Stomach (tissue), 4 donors: ENCODE results near the gene EIF3B.

Experiments used
- POLR2A ChIP-seq, 4 donors: fragments of 450-650 bp; IDR thresholded peaks; one replicate each; pipeline ENCODE4 v1.6.1; 2016; ENCODE audit warnings: antibody characterized with exemption in 4 of 4, control low read depth in 2 of 4, mild to moderate bottlenecking in 1 of 4, moderate library complexity in 1 of 4
- POLR2AphosphoS5 ChIP-seq, 3 donors: sonication (generic); formaldehyde crosslinking; IDR thresholded peaks; one replicate each; pipeline ENCODE4 v1.6.1; 2016; ENCODE audit warnings: antibody characterized with exemption in 3 of 3
- TF ChIP-seq, protein P1 (sequence below), 7 experiments: fragments of 450-650 bp in 4 of 7; fragments of 200-600 bp in 3 of 7; sonication (generic) in 3 of 7; IDR thresholded peaks; one replicate each; pipeline ENCODE4 v1.5.1; 2016 to 2019; ENCODE audit warnings: antibody characterized with exemption in 7 of 7, control low read depth in 2 of 7, mild to moderate bottlenecking in 1 of 7

GRCh38 chr7:2399848-2400587, 45.4 kb downstream of the EIF3B start:
- TF ChIP-seq, protein P1, sequence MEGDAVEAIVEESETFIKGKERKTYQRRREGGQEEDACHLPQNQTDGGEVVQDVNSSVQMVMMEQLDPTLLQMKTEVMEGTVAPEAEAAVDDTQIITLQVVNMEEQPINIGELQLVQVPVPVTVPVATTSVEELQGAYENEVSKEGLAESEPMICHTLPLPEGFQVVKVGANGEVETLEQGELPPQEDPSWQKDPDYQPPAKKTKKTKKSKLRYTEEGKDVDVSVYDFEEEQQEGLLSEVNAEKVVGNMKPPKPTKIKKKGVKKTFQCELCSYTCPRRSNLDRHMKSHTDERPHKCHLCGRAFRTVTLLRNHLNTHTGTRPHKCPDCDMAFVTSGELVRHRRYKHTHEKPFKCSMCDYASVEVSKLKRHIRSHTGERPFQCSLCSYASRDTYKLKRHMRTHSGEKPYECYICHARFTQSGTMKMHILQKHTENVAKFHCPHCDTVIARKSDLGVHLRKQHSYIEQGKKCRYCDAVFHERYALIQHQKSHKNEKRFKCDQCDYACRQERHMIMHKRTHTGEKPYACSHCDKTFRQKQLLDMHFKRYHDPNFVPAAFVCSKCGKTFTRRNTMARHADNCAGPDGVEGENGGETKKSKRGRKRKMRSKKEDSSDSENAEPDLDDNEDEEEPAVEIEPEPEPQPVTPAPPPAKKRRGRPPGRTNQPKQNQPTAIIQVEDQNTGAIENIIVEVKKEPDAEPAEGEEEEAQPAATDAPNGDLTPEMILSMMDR (IDR thresholded peaks at IDR 0.05) = no peak
- no peak for TF ChIP-seq POLR2A (IDR thresholded peaks at IDR 0.05)
- TF ChIP-seq POLR2AphosphoS5 (IDR thresholded peaks at IDR 0.05) = peak in 1 of 3 donors; percentile 49
